ENCODE results near the gene DNAH3.

The DNAH3 gene

DNA sequence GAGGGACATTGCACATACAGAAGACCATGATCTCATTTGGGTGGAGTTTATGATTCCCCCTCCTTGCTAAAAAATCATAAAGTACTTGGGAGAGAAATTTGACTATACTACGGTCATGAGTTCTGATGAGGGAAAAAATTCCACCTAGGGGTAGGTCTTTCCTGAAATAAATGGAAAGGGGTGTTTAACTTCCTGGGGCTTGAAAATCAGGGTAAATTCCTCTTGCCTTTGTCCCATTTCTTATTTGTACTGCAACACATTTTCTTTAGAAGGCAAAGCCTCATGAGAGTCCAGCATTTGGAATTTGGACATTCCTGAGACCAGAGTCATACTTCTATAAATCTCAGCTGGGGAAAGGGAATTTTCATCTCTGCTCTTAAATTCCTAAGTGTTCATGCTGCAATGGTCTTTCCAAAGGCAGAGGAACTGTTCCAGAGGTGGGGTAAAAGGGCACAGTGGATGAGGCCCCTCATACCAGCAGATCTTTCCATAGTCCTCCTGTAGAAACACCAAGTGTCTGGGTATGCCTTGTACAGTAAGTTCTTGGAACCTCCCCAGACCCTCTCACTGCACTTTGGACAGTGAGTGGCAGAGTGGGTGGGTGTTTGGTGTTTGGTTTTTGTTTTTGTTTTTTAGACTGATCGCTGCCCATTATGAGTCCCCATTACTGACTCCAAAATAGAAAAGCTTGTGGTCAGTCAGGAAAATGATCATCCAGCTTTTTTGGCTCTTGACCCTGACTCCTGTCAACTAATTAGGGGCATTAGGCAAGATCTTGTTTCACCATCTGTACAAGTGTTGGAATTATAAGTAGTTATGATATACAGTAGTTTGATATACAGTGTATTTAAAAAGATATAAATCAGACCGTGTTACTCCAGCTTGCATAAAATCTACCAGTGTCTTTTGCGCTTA is 244.0 kb downstream of the DNAH3 start:
- no peak for DNase-seq (ENCODE audit: low spot score)

DNA sequence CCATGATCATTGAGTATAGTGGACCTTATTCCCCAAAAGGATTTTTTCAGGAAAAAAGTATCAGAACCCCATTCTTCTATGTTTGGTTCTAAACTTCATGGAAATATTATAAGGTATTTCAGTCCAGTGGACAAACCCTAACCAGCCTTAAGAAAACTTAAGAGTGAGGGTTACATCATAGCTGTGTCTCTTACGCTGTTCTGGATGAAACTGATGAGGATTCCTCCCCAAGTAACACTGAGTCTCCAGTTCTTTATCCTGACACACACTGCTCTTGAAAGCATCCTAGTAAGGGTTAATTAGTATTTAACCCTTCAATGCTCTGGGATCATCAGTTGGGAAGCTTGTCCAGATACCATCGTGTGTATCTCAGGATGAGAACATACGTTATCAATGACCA is 245.1 kb downstream of the DNAH3 start:
- DNase-seq (ENCODE audit: low spot score), result no peak

DNA sequence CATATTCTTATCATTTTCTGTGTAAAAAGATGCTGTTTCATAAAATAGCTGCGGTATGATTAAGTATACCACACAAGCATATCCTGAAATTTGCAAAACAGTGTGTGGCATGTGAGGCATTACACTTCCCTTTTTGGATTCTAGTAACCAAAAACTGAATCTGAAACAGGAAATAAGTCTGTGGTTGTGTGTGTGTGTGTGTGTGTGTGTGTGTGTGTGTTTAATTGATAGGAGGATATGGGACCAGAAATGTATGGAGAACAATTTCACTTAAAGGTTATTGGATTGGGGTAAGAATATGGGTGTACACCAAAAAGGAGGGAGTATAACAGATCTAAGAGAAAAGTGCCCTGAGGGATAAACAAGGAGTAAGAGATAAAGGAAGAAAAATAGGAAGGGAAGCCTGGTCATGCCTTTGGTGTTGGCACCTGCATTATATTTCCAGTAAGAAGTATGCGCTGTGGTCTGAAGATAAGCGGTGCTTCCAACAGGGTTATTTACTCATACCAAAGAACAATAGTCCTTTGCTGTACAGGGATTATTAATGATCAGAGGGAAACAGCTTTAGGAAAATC is 246.1 kb downstream of the DNAH3 start:
- peak; percentile 54 for DNase-seq (ENCODE audit: low spot score)

DNA sequence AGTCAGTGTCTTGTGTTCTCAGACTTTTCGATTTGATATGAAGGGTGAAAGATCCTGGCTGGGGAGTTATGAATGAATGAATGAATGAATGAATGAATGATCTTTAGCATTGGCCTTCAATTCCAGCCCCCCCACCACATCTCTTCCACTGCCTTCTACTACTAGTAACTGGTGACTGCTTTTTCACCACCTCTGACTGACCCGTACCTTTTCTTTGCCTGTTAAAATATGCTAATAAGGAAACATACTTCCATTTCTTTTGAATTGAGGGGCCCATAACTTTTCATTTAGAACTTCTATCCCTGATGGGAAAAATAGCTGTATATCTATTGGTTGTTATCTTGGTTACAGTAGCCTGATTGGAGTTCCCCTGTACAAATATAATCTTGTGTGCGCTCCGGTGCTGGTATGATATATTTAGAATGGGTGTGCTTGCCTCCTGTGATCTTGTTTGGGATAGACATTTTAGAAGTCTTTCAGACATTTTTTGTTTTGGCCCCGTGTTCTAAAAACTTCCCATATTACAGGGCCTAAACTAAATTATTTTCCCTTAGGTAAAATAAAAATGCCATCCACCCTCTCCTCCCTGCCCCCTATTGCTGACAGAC is 246.6 kb downstream of the DNAH3 start:
- no peak for DNase-seq (ENCODE audit: low spot score)

DNA sequence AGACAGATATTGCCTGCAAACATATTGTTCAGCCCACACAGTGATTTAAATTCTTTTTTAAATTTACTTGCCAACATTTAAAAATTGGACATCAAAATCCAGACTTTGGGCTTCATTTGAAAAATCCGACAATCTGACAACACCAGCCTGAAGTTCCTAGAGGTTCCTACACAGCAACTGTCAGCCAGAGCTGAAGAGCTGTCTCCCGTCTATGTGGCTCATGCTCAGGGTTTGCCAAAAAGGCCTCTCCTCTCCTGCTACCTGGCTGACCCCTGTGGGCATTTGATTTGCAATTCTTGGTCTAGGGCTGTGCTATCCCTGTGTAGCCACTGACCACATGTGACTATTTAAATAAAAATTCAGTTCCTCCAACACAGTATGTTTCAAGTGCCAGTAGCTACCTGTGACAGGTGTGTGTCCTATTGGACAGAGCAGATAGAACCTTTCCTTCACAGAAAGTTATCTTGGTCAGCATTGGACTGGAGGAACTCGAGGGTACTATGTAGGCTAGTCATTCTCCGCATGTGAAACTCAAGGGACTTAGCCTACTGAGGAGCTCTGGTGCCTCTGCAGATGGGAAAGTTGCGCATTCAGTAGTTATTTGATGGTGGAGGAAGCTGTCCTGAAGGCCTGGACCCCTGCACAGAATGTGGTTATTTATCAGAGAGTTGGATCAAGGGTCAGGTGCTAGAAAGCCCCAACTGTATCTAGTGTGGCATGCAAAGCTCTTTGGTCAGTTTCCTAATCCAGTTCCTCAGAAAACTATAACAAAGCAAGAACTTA is 247.3 kb downstream of the DNAH3 start:
- DNase-seq (ENCODE audit: low spot score), result no peak

DNA sequence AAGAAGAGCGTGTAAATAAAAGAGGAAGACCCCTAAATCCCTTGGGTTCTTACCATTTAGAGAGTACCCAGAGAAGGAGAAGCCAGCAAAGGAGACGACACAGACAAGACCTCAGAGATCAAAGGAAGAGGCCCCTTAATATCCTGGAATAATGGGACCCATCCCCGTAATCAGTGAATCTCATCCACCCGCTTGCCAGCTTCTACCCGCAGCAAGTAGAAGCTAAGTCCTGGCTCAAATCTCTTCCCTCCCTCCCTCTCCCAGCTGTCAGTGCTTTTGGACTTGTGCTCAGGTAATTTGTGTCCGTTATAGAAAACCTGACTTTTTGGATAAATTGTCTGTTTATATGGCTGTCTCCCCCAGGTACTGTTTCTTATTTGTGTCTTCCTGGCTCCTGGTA is 248.2 kb downstream of the DNAH3 start:
- no peak for DNase-seq (ENCODE audit: low spot score)

DNA sequence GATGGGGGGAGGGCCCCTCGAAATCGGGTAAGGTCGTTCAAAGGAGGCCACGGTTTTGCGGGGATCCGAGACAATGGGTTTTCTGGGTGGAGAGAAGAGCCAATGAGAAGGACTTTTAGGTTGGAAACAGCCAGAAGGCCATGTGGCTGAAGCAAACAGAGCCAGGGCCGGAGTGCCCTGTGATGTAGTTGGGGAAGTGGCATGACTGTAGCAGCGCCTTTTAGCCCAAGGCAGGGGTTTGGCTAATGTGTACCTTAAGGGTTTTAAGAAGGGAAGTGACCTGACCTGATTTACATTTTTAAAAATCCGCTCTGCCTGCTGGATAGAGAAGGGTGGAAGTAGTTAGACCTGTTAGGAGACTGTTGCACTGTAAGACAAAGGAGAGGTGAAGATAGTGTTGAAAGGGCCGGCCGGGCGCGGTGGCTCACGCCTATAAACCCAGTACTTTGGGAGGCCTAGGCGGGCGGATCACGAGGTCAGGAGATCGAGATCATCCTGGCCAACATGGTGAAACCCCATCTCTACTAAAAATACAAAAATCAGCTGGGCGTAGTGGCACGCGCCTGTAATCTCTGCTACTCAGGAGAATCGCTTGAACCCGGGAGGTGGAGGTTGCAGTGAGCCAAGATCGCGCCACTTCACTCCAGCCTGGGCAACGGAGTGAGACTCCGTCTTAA is 249.1 kb downstream of the DNAH3 start:
- no peak for DNase-seq (ENCODE audit: low spot score)

DNA sequence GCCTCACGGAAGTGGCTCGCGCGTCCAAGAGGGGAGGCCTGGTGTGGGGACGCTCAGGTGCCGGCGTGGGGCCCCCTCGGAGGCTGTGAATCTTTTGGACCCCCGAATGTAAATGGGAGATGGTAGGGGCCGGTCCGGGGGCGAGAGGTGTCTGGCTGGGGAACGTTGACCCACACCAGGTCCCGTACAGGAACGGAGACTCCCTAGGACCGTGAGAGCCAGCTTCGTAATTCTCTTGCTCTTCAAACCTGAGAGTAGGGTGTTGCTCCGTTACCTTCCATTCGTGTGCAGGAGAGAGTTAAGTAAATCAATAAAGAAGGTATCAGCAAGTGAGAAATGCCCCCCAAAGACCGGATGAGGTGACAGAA is 249.6 kb downstream of the DNAH3 start:
- DNase-seq (ENCODE audit: low spot score), result no peak

DNA sequence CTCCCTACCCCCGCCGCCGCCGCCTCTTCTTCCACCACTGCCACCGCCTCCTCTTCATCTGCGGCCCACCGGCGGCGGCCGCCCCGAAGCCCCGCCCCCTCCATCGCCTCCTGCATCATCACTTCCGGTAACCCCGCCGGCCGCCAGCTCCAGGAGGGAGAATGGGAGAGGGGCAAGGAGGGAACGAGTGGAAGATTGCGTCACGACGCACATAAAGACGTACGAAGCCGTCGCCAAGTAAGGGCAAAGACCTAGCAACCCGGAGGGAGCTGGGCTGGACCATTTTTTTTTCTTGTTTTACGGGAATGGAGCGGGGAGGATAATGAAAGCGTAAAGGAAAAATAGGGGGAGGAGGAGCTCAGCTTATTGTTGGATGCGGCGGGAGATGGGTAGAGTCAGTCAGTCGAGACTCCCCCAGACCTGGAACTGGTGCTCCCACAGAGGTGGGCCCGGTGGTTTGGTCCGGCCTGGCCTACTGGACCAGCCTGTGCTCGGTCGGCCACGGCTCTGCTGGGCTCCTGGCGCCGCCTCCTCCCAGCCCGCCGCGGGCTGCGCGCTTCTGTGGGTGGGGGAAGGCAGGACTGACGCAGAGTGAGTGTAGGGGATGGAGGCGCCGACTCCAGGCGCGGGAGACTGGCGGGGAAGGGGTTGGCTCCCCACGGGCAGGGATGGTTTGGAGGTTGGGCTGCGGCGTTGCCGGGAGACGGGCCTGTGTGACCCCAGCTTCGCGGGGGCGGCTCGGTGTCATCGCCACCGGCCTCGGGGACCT is 250.2 kb downstream of the DNAH3 start, which contains the start of the genes DCUN1D3 and LYRM1:
Gene DCUN1D3 (minus strand): TSS at position 60 of the 769 bp plus-strand sequence. CDS start 37,820 bp downstream, outside the sequence.
Gene LYRM1 (plus strand): TSS at position 473 of the 769 bp plus-strand sequence. CDS start 14,785 bp downstream, outside the sequence.
- peak; percentile 84 for DNase-seq (ENCODE audit: low spot score)

DNA sequence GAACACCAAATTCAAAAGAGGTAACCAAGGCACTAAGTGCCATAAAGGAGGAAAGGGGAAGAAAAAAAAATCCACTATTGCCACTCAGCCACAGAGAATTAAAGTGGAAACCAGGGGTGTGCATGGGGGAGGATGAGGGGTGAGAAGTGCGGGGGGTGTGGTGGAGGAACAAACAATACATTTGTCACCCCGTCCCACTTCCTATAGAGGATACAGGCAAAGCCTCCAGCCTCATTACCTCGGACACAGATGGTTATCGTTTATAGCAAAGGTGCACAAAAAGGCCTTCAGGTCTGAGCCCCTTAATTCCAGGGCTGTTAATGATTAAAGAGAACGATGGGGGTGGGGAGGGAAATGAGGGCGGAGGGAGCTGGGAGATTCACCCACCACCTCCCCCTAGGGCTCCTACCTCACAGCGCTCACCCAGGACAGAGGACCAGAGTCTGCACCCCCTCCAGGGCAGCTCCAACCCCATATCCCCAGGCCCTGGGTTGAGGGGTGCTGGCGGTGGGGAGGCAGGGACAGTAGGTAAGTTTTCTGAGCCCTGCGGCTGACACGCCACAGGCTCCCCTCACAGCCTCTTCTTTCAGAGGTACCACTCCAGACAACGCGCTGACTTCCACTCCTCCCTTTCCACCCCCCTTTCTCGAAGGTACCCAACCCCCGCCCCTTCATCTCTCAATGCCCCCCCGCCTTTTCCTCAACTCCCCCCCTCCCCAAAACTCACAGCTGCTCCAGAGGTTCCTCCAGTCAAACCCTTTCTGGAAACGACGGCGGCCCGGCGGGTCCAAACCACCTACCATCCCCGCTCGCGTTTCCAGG is 251.0 kb downstream of the DNAH3 start:
- DNase-seq (ENCODE audit: low spot score), result no peak

DNA sequence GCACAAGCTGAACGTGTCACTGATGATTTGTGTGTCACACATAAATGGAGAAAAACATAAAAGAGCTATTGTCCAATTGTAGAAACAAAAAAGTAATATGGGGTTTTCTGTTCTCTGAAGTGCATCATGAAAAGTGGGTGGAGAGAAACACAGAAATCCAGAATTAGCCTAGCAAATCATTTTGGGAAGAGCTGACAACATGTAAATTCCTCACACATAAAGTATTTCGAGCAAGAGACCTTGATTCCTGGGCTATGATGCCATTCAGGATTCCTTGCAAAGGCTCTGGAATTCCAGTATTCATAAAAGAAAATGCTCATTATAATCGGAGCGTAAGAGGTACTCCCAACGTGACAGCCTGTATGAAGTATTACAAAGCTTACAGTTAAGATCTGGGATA is 251.6 kb downstream of the DNAH3 start:
- DNase-seq (ENCODE audit: low spot score), result no peak

DNA sequence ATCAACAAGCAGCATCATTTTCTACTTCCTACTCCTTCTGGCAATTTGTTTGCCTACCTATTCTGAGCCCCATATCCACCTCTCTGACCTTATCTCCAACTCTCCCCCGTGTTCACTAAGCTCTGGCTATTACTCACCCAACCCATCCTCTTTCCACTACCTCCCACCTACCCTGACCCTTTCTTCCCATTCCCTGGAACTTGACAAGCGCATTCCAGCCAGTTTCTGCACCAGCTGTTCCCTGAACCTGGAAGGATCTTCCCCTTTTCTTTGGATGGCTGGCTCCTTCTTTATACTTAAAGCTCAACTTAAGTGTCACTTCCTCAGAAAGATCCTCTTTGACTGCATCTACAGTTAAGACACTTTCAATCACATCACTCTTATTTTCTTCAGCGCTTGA is 252.7 kb downstream of the DNAH3 start:
- DNase-seq (ENCODE audit: low spot score), result no peak

DNA sequence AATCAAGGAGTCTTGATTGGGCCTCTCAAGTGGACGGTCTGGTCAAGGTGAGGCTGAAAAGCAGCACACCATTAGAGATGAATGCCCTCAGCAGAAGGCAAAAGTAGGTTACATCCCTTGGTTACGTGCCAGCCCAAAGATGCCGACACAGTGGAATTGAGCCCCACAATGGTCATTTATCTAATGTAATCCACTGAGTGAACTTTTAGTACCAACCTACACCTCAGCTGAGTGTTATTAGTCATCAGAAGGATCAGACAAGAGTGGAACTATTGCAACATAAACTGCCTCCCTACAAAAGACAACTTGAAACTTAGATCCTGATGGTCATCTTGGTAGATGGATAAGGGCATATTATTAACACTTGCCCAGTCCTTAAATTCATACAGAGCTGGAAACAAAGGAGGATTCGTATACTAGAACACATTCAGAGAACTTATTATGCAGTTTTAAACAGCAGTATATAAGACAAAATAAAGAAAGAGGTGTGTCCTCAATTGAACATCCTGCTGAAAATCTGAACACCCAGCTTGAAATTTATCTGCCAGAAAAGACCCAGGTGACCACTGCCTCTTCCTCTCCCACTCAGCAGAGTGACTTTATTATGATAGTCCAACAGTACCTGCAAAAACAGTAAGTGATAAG is 253.3 kb downstream of the DNAH3 start:
- DNase-seq (ENCODE audit: low spot score), result no peak

DNA sequence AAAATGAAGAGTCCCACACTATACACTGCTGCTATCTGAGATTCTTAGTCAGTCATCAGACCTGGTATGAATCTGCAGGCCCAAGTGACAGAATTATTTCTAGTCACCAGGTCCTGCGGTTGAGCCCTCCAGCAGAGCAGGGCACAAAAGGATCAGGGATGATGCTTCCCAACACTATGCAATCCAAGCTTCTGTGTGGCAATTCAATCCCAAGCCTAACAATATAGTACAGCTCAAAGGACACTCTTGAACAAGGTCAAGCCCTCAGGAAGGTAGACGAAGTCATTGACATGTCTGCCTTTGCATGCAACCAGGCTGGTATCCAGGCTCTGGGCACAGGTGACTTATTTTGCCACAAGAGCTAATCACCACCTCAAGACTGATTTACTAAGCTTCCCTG is 256.3 kb downstream of the DNAH3 start:
- DNase-seq (ENCODE audit: low spot score), result no peak

DNA sequence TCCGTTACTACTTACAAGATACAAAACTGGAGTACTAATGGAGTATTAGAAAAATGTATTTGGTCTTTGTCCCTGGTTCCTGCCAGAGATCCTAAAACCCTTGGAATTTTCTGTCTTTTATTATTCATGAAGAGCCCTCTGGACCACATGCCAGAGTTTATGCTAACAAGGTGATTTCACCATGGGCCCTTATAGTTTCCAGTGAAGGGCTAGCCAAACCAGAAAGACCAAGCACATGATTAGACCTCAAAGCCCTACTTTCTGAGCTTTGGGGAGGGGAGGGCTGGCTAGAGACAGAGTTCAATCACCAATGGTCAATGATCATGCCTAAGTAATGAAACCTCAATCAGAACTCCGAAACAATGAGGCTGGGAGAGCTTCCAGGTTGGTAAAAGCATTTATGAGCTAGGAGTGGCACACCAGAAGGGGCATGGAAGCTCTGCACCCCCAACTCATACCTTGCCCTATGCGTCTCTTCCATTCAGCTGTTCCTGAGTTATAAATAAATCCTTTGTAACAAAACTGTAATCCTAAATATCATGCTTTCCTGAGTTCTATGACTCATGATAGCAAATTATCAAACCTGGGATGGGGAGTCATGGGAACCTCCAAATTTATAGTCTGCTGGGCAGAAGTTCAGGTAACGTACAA is 260.9 kb downstream of the DNAH3 start:
- DNase-seq (ENCODE audit: low spot score), result no peak

DNA sequence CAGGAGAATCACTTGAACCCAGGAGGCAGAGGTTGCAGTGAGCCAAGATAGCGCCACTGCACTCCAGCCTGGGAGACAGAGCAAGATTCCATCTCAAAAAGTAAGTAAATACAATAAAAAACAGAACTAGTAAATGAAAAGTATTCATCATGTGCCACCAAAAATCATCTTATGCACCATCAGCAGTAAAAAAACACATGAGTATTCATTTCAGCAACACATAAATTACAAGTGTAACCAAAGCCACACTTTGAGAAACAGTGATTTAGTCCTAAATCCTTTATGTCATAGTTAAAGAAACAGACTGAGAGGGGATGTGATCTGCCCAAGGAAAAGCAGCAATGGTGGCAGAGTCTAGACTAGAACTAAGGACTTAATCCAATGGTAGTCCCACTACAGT is 263.4 kb downstream of the DNAH3 start:
- DNase-seq (ENCODE audit: low spot score), result no peak

DNA sequence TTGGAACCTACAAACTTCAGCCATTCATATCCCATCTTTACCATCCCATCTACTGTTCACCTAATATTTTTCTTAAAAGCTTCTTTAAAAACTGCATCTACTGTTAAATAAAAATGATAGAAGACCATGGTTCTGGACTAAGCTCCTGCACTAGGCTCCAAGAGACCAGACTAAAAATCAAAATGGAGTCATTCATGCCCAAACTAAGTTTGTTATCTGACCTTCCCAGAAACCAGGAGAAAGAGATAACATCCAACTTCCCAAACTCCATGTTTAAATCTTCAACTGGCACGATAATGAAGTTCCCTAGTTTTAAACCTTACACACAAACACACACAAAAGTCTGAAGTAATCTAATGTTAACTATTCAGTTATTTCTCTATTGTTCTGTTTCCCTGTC is 264.3 kb downstream of the DNAH3 start:
- no peak for DNase-seq (ENCODE audit: low spot score)

DNA sequence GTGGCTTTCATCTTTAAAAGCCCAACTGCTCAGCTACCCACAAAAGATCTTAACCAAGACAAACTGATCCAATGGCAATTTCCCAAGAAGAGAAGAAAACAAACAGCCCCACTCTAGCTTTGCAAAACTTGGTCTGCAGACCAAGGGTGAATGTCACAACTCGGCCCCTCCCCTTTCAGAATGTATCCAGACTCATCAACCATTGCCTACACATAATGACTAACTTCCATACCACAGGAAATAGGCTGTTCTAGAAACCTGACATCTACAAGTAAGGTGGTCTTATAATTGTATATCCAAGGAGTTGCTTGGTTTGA is 266.4 kb downstream of the DNAH3 start:
- DNase-seq (ENCODE audit: low spot score), result no peak

DNA sequence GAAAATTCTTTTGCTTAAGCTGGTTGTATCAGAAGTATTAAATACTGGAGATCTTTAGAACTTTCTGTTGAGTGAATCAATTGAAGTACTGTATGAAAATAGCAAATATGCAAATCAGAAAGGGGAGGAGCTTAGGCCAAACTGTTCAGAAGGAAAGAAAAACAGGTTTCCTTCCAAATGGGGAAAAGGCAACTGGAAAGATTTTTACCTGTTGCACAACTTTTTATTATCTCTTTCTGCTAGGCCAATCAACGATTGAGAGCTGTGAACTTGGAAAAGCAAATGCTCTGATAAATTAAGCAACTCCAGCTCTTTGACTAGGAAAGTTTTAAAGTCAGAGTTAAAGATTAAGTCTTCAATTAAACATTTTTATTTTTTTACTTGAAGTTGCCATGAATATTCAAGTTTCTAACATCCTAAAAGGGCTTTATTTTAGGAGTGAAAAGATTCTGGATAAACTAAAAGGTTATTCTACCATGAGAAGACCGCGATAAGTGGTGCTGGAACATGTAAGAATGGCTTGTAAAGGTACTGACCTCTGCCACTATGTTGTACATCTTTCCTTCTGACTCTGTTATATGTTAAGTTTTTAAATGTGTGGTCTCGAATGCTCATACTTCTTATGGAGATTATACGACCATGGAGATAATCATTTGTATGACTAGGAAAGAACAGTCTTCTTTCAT is 266.9 kb downstream of the DNAH3 start:
- DNase-seq (ENCODE audit: low spot score), result no peak
